Activated CD4-positive, CD25-positive, alpha-beta regulatory T cell treated with anti-CD3 and anti-CD28 coated beads, Interleukin-2, amount 50 U/mL, for 16 hours (primary cell): ENCODE results near the gene PTGFR.

Experiments used
- DNase-seq: peaks from one replicate; pipeline ENCODE4 v3.0.0-alpha.2; 2020; ENCODE audit warnings: low read depth, low spot score

PTGFR gene, protein sequence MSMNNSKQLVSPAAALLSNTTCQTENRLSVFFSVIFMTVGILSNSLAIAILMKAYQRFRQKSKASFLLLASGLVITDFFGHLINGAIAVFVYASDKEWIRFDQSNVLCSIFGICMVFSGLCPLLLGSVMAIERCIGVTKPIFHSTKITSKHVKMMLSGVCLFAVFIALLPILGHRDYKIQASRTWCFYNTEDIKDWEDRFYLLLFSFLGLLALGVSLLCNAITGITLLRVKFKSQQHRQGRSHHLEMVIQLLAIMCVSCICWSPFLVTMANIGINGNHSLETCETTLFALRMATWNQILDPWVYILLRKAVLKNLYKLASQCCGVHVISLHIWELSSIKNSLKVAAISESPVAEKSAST

GRCh38 chr1:78490861-78491450 is at the start of gene PTGFR:
Gene PTGFR (plus strand): TSS chr1:78490974. CDS start chr1:78492744, 1,770 bp downstream.
- no peak for DNase-seq

GRCh38 chr1:78441921-78442320 is 48.9 kb upstream of the PTGFR start:
- no peak for DNase-seq

GRCh38 chr1:78447086-78447485 is 43.7 kb upstream of the PTGFR start:
- no peak for DNase-seq

- DNase-seq: no peak
Measured at GRCh38 chr1:78464449-78464891, 26.3 kb upstream of the PTGFR start.

GRCh38 chr1:78465143-78465542 is 25.6 kb upstream of the PTGFR start:
- DNase-seq: no peak

- DNase-seq: no peak
Measured at GRCh38 chr1:78468521-78468920, 22.3 kb upstream of the PTGFR start.

- no peak for DNase-seq
Measured at GRCh38 chr1:78469576-78469975, 21.2 kb upstream of the PTGFR start.

GRCh38 chr1:78471890-78472620 is 18.7 kb upstream of the PTGFR start:
- no peak for DNase-seq

DNA sequence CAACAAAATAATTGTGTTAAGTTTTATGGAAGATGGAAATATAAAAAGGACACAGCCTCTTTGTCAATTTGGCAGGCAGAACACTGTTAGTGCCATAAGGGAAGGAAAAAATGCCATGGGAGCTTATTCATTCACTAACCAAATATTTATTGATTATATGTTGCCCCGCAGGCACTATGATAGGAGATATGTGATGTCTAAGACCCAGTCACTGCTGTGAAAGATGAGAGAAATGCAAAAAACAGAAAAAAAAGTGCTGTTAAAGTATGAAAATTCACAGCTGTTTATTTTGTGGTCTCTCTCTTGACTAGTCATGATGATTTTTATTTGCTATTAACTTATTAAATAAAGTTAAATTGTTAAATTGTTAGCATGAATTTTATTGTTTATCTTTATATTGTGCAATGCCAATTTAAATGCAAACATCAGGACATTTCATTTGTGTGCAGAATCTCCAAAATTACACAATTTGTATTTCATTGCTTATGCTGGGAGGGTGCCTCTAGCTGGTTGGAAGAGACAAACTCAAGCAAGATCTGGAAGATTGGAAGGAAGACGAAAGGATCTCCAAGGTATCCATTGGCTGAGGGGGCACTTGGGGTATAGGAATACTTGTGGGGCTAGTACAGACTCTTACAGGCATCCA is 17.8 kb upstream of the PTGFR start:
- DNase-seq: no peak

GRCh38 chr1:78474092-78474491 is 16.7 kb upstream of the PTGFR start:
- DNase-seq: no peak

GRCh38 chr1:78475888-78476610 is 14.7 kb upstream of the PTGFR start:
- no peak for DNase-seq

DNA sequence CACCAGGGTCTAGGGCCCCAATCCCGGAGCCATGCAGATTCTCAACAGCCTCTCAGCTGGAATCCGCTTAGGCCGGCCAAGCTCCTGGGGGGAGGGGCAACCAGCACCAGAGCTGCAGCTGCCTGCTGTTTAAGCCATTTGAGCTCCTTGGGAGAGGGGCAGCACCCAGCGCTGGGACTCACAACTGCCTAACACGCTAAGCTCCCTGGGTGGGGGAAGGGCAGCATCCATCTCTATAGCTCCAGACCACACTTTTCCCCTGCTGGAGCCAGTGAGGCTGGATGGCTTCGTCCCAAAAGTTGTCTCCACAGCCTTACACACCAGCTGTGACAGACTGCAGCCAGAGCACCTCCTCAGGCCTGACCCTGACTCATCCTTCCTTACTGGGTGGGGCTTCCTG is 6.9 kb upstream of the PTGFR start:
- no peak for DNase-seq

- DNase-seq: no peak
Measured at GRCh38 chr1:78491451-78492071, 787 bp downstream of the PTGFR start.

GRCh38 chr1:78492386-78492950 is 1.7 kb downstream of the PTGFR start:
- no peak for DNase-seq

GRCh38 chr1:78493451-78493850 is 2.7 kb downstream of the PTGFR start:
- no peak for DNase-seq

DNA sequence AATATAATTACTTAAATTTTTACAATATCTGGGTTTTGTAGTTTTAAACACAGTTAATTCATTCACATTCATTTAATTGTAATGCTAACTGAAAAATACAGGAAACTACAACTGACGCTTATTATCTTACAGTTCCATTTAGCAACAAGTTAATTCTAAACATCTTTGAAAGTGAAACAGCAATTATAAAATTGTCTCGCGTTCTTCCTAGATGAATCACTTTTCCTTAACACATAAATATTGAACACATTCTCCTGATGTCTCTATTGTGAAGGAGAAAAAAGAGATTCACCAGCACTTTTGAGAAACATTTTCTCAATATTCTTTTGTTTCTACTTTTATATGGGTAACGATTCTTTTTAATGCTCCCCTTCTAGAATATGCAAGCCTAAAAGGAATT is 6.4 kb downstream of the PTGFR start:
- no peak for DNase-seq

DNA sequence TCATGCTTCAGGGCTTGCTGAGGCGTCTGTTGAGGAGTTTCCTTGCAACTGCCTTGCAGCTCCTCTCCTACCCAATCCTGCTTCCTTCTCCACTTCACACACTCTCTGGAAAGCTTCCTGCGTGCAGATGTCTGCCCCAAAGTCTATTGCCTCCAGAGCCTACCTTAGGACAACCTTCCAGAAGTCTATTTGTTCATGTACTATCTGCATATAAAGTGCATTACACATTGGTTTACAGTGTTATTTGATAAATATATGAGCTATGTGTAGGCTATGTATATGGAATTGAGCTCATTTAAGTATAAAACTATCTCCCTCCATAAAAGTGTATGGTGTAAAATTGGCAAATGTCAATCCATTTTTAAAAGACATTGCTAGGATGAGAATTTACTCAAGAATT is 9.8 kb downstream of the PTGFR start:
- no peak for DNase-seq

DNA sequence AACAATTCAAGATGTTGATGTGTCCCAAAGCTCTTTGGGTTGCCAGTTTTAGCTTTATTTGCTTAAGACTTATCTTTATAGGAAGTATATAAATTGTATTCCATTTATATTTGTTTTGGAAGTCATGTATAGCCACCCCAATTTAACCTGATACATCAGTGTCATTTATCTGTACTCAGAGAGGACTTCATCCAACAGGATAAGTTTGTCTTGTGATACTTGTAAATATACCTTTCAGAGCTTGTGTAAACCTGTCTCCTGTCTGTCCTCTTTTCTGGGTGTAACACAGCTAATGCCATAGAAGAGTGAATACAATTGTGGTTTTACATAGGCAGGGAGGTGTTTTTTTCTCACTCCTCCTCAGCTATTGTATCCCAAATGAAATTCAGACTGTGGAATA is 10.4 kb downstream of the PTGFR start:
- DNase-seq: no peak

- DNase-seq: no peak
Measured at GRCh38 chr1:78511334-78511733, 20.6 kb downstream of the PTGFR start.

DNA sequence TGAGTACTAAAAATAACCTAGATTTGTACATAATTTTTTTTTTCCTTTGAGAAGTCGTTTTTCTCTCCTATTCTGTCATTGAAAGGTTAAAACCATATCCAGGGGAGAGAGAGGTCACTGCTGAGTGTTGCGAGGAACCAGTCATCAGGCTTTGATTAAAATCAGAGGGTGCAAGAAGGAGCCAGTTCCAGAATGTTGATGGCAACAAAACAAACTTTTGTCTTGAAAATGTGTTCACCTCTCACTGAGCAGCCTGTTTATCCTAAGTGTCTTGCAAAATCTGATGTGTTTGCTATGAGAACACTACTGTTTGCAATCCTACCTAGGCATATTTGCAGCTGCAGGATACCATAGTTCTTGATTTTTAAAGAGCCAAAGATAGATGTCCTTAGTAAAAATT is 25.9 kb downstream of the PTGFR start:
- DNase-seq: no peak

- DNase-seq: no peak
Measured at GRCh38 chr1:78519446-78519845, 28.7 kb downstream of the PTGFR start.
